8988T (cell line): Measurements from ENCODE around the gene IFNGR1.
"Not testable (repeated sequence)": the region's sequence is repeated elsewhere in the genome, so short reads cannot be mapped to it uniquely, and the experiment has no call there.

Experiments used
- DNase-seq: peaks from one replicate; pipeline ENCODE4 v3.0.0; 2011

Gene IFNGR1

DNA sequence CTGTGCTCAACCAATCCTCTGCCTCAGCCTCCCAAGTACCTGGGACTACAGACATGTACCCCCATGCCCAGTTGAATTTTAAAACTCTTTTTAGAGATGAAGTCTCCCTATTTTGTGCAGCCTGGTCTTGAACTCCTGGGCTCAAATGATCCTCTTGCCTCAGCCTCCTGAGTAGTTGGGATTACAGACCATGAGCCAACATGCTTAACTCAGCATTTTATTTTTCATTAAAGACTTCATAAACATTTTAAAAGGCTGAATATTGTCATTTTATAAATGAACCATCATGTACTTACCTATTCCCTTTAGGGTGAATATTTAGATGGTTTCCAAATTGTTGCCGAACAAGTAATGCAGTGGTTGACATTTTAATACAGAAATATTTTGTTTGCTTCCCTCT lies 16.5 kb upstream of the IFNGR1 start:
- DNase-seq, result no peak

- no peak for DNase-seq
These were observed 15.0 kb upstream of the IFNGR1 start for GRCh38 chr6:137233911-137234863.

DNA sequence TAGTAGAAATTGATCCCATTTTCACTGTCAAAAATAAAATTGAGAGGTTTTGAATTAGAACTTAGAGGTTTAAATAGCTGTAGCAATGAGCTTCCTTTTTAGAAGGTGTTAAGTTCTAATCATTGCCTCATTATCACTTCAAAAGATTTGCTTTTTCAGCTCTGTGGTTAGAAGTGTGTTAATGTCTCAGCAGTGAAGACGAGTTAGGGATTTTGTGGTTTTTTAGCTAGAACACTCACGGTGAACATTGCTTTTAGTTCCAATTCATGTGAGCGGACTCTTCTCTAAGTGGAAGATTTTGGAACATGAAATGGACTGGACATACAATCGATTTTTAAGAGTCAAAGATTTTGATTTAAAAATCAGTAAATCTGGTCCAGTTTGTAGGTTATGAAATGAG lies 12.7 kb upstream of the IFNGR1 start:
- DNase-seq, result no peak

DNA sequence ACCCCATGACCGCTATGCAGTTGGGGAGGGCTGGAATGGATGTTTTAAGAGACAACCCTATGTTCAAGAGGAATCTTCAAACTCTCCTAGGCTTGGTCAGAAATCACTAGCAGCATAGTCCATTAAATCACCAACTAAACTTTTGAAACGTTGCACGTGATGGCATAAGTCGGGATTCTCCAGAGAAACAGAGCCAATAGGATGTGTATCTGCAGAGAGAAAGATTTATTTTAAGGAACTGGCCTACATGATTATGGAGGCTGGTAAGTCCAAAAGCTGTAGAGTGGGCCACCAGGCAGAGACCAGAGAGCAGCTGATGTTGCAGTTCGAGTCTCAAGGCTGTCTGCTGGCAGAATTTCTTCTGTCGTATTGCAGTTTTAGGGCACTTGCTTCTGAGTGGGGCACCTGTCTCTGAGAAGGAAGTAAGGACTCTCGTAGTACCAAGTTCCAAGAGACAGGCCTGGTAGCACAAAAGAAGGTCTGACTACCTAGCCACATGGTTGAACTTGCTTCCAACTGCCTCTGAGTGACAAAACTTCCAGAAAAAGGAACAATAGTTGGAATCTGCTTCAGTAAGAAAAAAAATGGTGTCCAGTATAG lies 11.9 kb upstream of the IFNGR1 start:
- no peak for DNase-seq

GRCh38 chr6:137230547-137230946 lies 11.4 kb upstream of the IFNGR1 start:
- DNase-seq, result no peak

DNA sequence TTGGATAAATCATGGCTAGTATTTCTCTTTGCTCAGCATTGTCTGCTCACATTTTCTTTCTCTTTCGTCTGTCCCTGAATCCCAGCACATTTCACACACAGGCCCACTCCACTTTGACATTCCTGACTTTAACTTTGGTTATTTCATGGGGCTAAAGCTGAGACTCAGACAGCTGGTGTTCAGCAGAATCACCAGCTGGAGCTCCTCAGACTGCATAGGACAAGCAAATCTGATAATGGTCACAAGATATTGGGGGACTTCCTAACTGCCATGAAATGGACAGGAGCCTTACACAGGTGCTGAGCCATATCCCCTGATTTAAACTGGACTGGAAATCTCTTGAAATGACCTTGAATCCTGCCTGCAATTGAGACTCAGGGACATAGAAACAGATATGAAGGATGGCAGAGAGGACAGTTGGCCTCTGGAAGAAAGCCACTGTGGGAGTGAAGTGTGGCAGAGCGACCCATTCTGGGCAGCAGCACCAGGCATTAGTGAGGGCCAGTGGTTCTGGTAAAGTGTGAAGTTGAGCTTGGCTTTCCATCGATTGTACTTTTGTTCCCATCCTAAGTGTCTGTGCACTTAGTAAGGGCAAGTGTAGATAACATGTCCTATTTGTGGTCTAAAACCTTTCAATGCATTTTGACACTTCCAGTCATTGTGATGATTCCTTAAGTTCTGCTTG lies 10.0 kb upstream of the IFNGR1 start:
- no peak for DNase-seq

- DNase-seq, result no peak
These were observed 8.7 kb upstream of the IFNGR1 start for GRCh38 chr6:137227871-137228302.

- no peak for DNase-seq
These were observed 7.5 kb upstream of the IFNGR1 start for GRCh38 chr6:137226697-137227096.

DNA sequence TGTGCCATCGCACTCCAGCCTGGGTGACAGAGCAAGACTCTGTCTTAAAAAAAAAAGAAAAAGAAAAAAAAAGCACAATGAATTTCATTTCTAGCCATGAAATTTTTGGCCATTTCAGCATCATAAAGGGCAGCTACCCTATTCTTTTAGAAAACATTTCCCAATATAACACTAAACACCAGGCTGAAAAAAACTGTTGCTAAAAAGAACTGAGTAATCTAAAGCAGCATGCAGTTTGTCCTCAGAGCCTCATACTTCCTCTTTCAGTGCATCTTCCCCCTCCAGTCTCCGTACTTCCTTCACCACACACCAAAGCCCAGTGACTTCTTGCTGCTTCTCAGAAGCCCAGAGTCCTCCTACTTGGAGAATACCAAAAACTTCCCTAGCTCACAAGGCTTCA lies 5.6 kb upstream of the IFNGR1 start:
- no peak for DNase-seq

- no peak for DNase-seq
These were observed 4.4 kb upstream of the IFNGR1 start for GRCh38 chr6:137223370-137224131.

GRCh38 chr6:137222381-137222780 lies 3.2 kb upstream of the IFNGR1 start:
- no peak for DNase-seq

GRCh38 chr6:137219664-137220252 lies 573 bp upstream of the IFNGR1 start:
- no peak for DNase-seq

GRCh38 chr6:137218473-137218916 lies 690 bp downstream of the IFNGR1 start:
- no peak for DNase-seq

DNA sequence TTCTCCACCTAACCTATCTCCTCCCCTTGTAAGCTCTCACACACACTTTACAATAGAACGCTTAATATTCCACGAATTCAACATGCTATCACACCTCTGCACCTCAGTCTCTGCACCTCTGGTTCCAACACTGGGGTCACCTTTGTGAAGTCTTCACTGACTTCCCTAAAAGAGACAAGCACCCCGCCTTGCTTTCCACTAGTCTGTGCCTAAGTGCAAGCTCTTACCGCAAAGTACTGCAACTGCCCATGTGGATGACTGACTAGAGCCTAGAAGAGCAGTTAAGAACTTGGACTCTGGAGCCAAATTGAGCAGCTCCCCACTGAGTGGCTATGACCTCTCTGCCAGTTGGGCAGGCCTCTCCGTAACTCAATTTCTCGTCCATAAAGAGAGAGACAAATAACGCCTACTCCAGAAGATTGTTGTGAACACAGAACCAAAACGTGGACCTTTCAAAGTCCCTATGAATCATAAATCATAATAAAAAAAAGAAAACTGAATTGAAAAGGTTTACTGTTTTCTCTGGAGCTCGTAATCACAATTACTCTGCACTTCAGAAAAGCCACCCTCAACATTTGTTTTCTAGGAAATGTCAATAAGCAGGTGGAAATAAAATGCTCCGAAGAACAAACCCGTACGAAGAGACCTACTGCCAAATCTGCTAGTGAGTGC lies 1.2 kb downstream of the IFNGR1 start:
- DNase-seq, result no peak

GRCh38 chr6:137216875-137217553 lies 2.2 kb downstream of the IFNGR1 start:
- no peak for DNase-seq

GRCh38 chr6:137216106-137216505 lies 3.1 kb downstream of the IFNGR1 start:
- no peak for DNase-seq

- not testable (repeated sequence) for DNase-seq
These were observed 3.6 kb downstream of the IFNGR1 start for GRCh38 chr6:137215630-137216029.

- no peak for DNase-seq
These were observed 4.3 kb downstream of the IFNGR1 start for GRCh38 chr6:137214931-137215330.

GRCh38 chr6:137213813-137214212 lies 5.4 kb downstream of the IFNGR1 start:
- DNase-seq, result no peak

- no peak for DNase-seq
These were observed 5.8 kb downstream of the IFNGR1 start for GRCh38 chr6:137213331-137213740.

DNA sequence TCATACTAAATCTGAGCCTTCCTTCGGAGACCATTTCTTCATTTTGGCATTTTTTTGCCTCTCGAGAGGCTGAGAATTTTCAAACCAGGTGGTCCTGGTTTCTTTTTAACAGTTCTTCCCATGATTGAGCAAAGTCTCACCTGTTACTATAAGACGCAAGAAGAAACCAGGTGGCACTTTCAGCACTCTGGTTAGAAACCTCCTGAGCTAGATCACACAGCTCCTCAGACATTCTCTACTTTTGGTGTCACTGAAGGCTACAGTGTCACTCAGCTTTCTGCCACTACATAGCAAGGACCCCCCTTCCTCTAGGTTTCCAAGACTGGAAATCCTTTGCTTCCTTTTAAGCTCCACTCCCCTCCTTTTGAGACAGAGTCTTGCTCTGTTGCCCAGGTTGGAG lies 7.3 kb downstream of the IFNGR1 start:
- no peak for DNase-seq
